Measurements from ENCODE around the gene PAXX. TPM values are rescaled to one million over a fixed set of nuclear protein-coding genes. Genes with fewer than 3 reads are reported as not detected.

The PAXX gene
- total and polyA plus RNA-seq, 9 donors: 1.1 to 48.9 (median 37.5) TPM

DNA sequence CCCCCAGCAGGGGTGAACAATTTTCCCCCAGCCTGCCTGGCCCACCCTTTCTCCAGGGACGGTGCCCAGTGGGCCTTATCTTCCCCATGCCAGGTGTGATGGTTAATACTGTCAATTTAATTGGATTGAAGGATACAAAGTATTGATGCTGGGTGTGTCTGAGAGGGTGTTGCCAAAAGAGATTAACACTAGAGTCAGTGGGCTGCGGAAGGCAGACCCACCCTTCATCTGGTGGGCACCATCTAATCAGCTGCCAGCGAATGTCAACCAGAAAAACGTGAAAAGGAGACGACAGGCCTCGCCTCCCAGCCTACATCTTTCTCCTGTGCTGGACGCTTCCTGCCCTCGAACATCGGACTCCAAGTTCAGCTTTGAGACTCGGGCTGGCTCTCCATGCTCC lies 45.3 kb downstream of the PAXX start:
- intact Hi-C loops (cut with DNase I): loop anchor here in 2 of 4 donors (2.0 to 5.0 kb wide), 2 partner anchors 250 to 251 kb away; no protein-coding TSS in a partner anchor
- no peaks in the 10 kb centered on the region for H3K27me3 ChIP-seq
- H3K4me1 ChIP-seq (ENCODE audit: insufficient read depth): peaks cover 1% of the 10 kb centered on the region
- WGBS, 3 donors: 81 to 84% (median 81%) methylated on average over 10 of the region's 10 CpGs
- H3K27ac ChIP-seq: no peak overlapping the region
- H3K4me3 ChIP-seq: no peak overlapping the region
- no peak for DNase-seq
- H3K9me3 ChIP-seq: no peaks in the 10 kb centered on the region
- no peak for TF ChIP-seq EP300 (IDR thresholded peaks at IDR 0.05)
- TF ChIP-seq, protein P1, sequence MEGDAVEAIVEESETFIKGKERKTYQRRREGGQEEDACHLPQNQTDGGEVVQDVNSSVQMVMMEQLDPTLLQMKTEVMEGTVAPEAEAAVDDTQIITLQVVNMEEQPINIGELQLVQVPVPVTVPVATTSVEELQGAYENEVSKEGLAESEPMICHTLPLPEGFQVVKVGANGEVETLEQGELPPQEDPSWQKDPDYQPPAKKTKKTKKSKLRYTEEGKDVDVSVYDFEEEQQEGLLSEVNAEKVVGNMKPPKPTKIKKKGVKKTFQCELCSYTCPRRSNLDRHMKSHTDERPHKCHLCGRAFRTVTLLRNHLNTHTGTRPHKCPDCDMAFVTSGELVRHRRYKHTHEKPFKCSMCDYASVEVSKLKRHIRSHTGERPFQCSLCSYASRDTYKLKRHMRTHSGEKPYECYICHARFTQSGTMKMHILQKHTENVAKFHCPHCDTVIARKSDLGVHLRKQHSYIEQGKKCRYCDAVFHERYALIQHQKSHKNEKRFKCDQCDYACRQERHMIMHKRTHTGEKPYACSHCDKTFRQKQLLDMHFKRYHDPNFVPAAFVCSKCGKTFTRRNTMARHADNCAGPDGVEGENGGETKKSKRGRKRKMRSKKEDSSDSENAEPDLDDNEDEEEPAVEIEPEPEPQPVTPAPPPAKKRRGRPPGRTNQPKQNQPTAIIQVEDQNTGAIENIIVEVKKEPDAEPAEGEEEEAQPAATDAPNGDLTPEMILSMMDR (IDR thresholded peaks at IDR 0.05): no peak
- TF ChIP-seq POLR2A (IDR thresholded peaks at IDR 0.05): no peak
- H3K36me3 ChIP-seq: no peaks in the 10 kb centered on the region

DNA sequence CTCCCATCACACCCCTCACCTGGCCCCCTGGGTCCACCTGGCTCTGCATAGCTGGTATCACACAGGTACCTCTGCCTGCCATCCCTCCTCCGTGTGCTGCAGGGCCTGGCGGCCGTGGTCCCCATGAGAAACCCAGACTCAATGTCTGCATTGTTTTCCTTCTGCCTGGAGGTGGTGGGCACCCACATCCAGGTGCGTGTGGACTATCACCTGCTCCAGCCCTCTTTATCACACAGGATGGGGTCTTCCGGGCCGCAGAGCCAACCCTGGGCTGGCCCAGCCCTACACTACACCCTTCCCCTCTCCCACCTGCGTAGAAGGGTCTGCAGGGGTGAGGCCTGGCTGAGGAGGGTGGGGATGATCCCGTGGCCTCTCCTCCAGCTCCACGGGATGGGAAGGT lies 46.7 kb downstream of the PAXX start:
- Histone ChIP-seq H3K36me3 (no peaks in the 10 kb centered on the region), H3K4me3 (no peak overlapping the region), H3K9me3 (no peaks in the 10 kb centered on the region), H3K4me1 (ENCODE audit: insufficient read depth) (peaks cover 1% of the 10 kb centered on the region), H3K27me3 (no peaks in the 10 kb centered on the region), H3K27ac (no peak overlapping the region)
- TF ChIP-seq EP300 (IDR thresholded peaks at IDR 0.05): no peak
- TF ChIP-seq, protein P1 (IDR thresholded peaks at IDR 0.05): no peak
- no peak for TF ChIP-seq POLR2A (IDR thresholded peaks at IDR 0.05)
- no peak for DNase-seq
- intact Hi-C loops (cut with DNase I): loop anchor here in 1 of 4 donors (5.0 kb wide), 1 partner anchor 252 kb away; no protein-coding TSS in a partner anchor
- WGBS, 3 donors: 80 to 90% (median 83%) methylated on average over 9 of the region's 9 CpGs

DNA sequence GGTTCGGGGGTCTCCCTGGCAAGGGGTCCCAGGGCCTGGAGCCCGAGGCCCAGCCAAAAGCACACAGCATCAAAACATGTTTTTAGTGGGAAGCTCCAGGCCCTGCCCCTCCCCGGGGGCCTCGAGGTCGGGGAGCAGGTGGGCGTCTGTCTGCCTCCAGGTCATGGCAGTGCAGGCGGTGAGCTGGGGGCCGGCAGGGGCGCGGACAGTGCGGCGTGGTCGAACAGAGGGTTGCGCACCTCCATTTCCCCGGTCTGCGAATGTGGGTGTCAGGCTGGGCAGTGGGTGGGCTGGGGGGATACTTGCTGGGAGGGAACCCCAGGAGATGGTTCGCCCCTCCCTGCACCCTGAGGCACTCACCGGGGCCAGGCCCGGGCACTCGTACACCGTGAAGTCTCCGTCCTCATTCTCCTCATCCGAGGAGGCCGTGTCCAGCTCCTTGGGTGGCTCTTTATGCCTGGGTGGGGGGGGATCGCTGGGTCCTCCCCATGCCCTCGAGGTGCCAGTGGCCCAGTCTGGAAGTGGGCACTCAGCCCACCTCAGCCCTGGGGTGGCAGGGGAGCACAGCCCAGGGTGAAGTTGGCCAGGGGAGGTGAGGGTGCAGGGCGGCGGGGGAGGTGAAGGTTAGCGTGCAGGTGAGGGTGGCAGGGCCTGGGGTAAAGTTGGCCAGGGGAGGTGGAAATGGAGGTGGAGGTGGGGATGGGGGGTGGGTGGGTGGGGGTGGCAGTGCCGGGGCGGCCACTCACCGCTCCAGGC lies 47.6 kb downstream of the PAXX start:
- H3K9me3 ChIP-seq: no peaks in the 10 kb centered on the region
- WGBS, 3 donors: 87 to 88% (median 87%) methylated on average over 32 of the region's 32 CpGs
- no peak overlapping the region for H3K27ac ChIP-seq
- no peaks in the 10 kb centered on the region for H3K27me3 ChIP-seq
- DNase-seq: no peak
- intact Hi-C loops (cut with DNase I): loop anchor here in 1 of 4 donors (5.0 kb wide), 1 partner anchor 252 kb away; no protein-coding TSS in a partner anchor
- peaks cover 1% of the 10 kb centered on the region for H3K4me1 ChIP-seq (ENCODE audit: insufficient read depth)
- no peaks in the 10 kb centered on the region for H3K36me3 ChIP-seq
- no peak for TF ChIP-seq POLR2A (IDR thresholded peaks at IDR 0.05)
- no peak for TF ChIP-seq EP300 (IDR thresholded peaks at IDR 0.05)
- TF ChIP-seq, protein P1 (IDR thresholded peaks at IDR 0.05): no peak
- no peak overlapping the region for H3K4me3 ChIP-seq

DNA sequence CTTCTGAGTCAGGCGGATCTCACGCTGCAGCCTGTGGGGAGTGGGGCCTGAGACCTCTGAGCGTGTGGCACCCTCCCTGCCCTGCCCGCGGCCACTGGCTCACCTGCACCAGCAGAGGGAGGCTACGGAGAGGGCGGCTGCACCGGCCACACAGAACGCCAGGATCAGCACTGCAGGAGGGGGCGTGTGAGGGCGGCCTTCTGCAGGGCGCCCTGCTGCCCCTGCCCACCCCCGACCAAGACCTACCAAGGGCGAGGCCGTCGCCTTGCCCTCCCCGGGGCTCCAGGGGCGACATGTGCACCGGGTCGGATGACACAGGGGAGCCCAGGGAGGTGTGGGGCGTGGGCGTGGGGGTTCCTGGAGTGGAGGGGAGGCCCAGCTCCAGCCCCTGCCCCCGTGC lies 48.3 kb downstream of the PAXX start:
- H3K27me3 ChIP-seq: no peaks in the 10 kb centered on the region
- no peak overlapping the region for H3K27ac ChIP-seq
- DNase-seq: no peak
- no peaks in the 10 kb centered on the region for H3K9me3 ChIP-seq
- H3K4me3 ChIP-seq: no peak overlapping the region
- 84 to 88% (median 85%) methylated on average over 23 of the region's 23 CpGs for WGBS, 3 donors
- intact Hi-C loops (cut with DNase I): no loop called here
- H3K36me3 ChIP-seq: no peaks in the 10 kb centered on the region
- TF ChIP-seq, protein P1 (IDR thresholded peaks at IDR 0.05): no peak
- TF ChIP-seq POLR2A (IDR thresholded peaks at IDR 0.05): no peak
- no peak for TF ChIP-seq EP300 (IDR thresholded peaks at IDR 0.05)
- peaks cover 5% of the 10 kb centered on the region for H3K4me1 ChIP-seq (ENCODE audit: insufficient read depth)
